H1 (cell line): ENCODE measurements around the gene NMRAL1. TPM values are rescaled to one million over a fixed set of nuclear protein-coding genes. Genes with fewer than 3 reads are reported as not detected.

ENCODE experiments used
- ATF2 ChIP-seq: IDR thresholded peaks from 2 replicates; pipeline ENCODE4 v1.6.1; 2012; ENCODE audit warnings: low read length, inconsistent platforms
- CHD1 ChIP-seq: IDR thresholded peaks from 2 replicates; pipeline ENCODE4 v1.6.1; 2012; ENCODE audit warnings: low read depth, low read length, improper control_type of control experiment
- CTCF ChIP-seq, 3 experiments: IDR thresholded peaks; 1 replicate in 2 of 3; 2 replicates in 1 of 3; pipeline versions ENCODE4 v1.5.1 to v1.6.1; 2011; ENCODE audit warnings: low read length in 3 of 3, mild to moderate bottlenecking in 3 of 3, inconsistent platforms in 2 of 3, low read depth in 1 of 3, moderate library complexity in 1 of 3; ENCODE audit not compliant: insufficient read depth in 1 of 3; ENCODE audit errors: control extremely low read depth in 1 of 3
- EP300 ChIP-seq, 2 experiments: IDR thresholded peaks; 1 replicate in 1 of 2; 2 replicates in 1 of 2; pipeline ENCODE4 v1.6.1; 2011 to 2012; ENCODE audit warnings: low read depth in 2 of 2, low read length in 2 of 2, mild to moderate bottlenecking in 2 of 2, borderline replicate concordance in 1 of 2, inconsistent platforms in 1 of 2, moderate library complexity in 1 of 2
- GTF2F1 ChIP-seq: IDR thresholded peaks from 2 replicates; pipeline ENCODE4 v1.6.1; 2012; ENCODE audit warnings: low read depth, low read length, improper control_type of control experiment, borderline replicate concordance
- POLR2A ChIP-seq, 2 experiments: IDR thresholded peaks; 1 replicate in 1 of 2; 2 replicates in 1 of 2; pipeline ENCODE4 v1.6.1; 2011; ENCODE audit warnings: low read depth in 2 of 2, low read length in 2 of 2, mild to moderate bottlenecking in 2 of 2; ENCODE audit errors: control extremely low read depth in 1 of 2
- polyA plus RNA-seq, 7 experiments: library from polyadenylated mRNA; depleted of rRNA in 3 of 7; stranded (reverse) in 5 of 7; unstranded in 2 of 7; fragments of >200 nt in 5 of 7; fragments of 200-250 nt in 2 of 7; gene quantifications; 1 replicate in 5 of 7; 2 replicates in 1 of 7; 4 replicates in 1 of 7; pipeline versions ENCODE4 v1.2.1 to v1.2.3, GENCODE V29; 2011 to 2013; ENCODE audit warnings: missing spikeins in 2 of 7, mixed read lengths in 2 of 7
- total RNA-seq: library from RNA; stranded (reverse); fragmentation: NEBNext Ultra II Directional; extraction: Animal tissue kit (Norgen Biotek cat#: 25700); gene quantifications from 2 replicates; pipeline ENCODE4 v1.2.1, GENCODE V29; 2021

The NMRAL1 gene
- total and polyA plus RNA-seq, 2 of the 8 experiments (the other 6 are each of a cell fraction or from before 2014, with no cell fraction given): 66.8 to 143 TPM

GRCh38 chr16:4486126-4486893, 11.9 kb upstream of the NMRAL1 start (continued):
- TF ChIP-seq EP300 (IDR thresholded peaks at IDR 0.05; ENCODE audit: borderline replicate concordance in 1 of 2, low read depth in 2 of 2, low read length in 2 of 2): no peak
- TF ChIP-seq POLR2A (IDR thresholded peaks at IDR 0.05; ENCODE audit: control extremely low read depth in 1 of 2, low read depth in 2 of 2, low read length in 2 of 2): no peak
- no peak for TF ChIP-seq CTCF (IDR thresholded peaks at IDR 0.05; ENCODE audit: control extremely low read depth in 1 of 3, insufficient read depth in 1 of 3, low read depth in 1 of 3, low read length in 3 of 3)
- no peak for TF ChIP-seq CHD1
- no peak for TF ChIP-seq GTF2F1
- no peak for TF ChIP-seq ATF2
